OCI-LY1 (cell line): Measurements from ENCODE around the gene MYH16.

Experiments
- EZH2 ChIP-seq: fragments of 200-600 bp; sonication (generic), shearing (Covaris generic); IDR thresholded peaks from 2 replicates; pipeline ENCODE4 v1.8.0; 2017; ENCODE audit warnings: borderline replicate concordance, mixed run types, mild to moderate bottlenecking, antibody characterized with exemption, low read length, moderate library complexity, mixed read lengths
- TF ChIP-seq, protein P1 (sequence below): fragments of 200-600 bp; sonication (generic), shearing (Covaris generic); IDR thresholded peaks from 2 replicates; pipeline ENCODE4 v1.5.1; 2017; ENCODE audit warnings: mild to moderate bottlenecking, antibody characterized with exemption, low read length, moderate library complexity, mixed read lengths

DNA sequence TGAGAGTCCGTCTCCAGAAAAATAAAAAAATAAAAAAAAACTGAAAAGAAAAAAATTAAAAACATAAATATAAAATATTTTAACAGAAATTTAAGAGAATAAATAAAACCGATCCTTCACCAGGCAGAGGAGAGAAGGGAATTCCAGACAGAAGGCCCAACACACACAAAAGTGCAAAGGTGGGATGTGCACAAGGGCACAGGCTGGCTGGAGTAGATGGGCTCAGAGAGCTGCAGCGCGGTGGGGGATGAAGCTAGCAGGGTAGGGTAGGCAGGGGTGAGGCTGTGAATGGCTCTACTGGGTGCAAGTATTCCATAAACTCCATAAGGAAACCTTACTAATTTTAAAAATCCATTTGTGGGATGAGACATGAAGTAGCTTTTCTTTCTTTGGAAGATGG is 37.4 kb downstream of the MYH16 start:
- TF ChIP-seq, protein P1, sequence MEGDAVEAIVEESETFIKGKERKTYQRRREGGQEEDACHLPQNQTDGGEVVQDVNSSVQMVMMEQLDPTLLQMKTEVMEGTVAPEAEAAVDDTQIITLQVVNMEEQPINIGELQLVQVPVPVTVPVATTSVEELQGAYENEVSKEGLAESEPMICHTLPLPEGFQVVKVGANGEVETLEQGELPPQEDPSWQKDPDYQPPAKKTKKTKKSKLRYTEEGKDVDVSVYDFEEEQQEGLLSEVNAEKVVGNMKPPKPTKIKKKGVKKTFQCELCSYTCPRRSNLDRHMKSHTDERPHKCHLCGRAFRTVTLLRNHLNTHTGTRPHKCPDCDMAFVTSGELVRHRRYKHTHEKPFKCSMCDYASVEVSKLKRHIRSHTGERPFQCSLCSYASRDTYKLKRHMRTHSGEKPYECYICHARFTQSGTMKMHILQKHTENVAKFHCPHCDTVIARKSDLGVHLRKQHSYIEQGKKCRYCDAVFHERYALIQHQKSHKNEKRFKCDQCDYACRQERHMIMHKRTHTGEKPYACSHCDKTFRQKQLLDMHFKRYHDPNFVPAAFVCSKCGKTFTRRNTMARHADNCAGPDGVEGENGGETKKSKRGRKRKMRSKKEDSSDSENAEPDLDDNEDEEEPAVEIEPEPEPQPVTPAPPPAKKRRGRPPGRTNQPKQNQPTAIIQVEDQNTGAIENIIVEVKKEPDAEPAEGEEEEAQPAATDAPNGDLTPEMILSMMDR = no peak
- no peak for TF ChIP-seq EZH2
